GM12891 (cell line): ENCODE results near the gene SPATA21.

Experiments
- POLR2A ChIP-seq: IDR thresholded peaks from 2 replicates; pipeline ENCODE4 v1.6.1; 2011; ENCODE audit warnings: low read depth, low read length, control low read depth
- POLR2AphosphoS5 ChIP-seq: IDR thresholded peaks from 2 replicates; pipeline ENCODE4 v1.6.1; 2011; ENCODE audit warnings: low read depth, low read length, control low read depth

DNA sequence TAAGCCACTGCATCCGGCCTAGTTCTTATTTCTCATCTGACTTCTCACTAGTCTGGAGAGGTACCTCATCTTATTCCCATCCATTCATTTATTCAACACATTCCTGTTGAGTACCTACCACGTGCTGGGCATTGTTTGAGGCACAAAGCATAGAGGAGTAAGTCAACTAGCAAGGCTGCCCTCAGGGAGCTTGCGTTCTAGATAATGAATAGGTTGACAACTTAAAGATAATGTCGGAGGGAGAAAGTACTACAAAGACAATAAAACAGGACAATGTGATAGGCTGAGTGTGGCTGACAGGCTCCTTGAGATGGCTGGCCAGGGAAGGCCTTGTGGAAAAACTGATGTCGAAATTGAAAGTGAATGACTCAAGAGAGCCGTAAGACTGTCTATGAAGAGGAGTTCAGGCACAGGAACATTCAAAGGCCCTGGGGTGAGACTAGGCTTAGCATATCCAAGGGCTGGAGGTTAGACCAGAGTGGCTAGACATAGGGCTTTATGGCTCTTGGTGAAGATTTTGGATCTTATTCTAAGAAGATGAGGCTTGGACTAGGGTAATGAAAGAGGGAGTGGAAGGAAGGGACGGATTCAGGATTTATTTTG lies 18.3 kb downstream of the SPATA21 start:
- TF ChIP-seq POLR2AphosphoS5 (no peak), POLR2A (no peak)
